ENCODE data around the gene CCDC88B.

DNA sequence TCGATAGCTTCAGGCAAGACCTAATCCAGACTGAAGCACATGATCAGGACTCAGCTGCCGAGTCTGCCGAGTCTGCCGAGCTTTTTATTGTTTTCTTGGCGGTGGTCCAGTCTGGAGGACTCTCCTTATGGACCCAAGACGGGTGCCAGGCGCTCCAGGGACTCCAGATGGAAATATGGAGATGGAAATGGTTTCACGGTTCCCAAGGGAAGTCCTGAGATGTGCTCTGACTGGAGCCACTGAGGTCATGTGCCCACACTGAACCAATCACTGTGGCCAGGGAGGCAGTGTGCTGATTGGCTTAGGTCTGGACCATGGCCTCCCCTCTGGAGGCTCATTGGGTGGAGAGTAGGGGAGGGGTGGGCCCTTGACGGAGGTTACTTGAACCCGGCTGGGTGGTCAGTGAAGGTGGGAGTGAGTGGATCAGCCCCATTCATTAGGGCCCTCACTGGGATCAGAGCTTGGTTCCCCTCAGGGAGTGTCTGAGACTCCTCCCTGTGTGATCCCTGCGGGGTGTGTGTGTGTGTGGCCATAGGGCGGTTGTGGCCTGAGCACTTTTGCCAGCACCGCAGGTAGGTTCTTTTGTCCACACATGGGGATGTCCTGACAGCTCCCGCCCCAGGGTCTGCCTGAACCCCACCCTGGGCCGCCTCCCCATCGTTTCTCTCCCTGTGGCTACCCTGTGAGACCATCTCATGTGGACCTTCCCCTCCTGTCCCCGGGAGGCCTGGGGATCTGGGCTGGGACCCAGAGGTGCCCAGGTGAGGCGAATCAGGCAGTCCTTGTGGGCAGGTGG is 33.0 kb downstream of the CCDC88B start:
- no peak for TF ChIP-seq SIN3A (IDR thresholded peaks at IDR 0.05; ENCODE audit: borderline replicate concordance, insufficient read depth, low read length)
- TF ChIP-seq POLR2AphosphoS5 (IDR thresholded peaks at IDR 0.05; ENCODE audit: low read depth, low read length), result no peak
- no peak for TF ChIP-seq FOXP2 (optimal IDR thresholded peaks at IDR 0.05; ENCODE audit: borderline replicate concordance, extremely low read depth, extremely low read length, insufficient read depth)
- TF ChIP-seq TAF1 (IDR thresholded peaks at IDR 0.05; ENCODE audit: borderline replicate concordance, insufficient read depth, low read length), result no peak
- TF ChIP-seq, protein P1, sequence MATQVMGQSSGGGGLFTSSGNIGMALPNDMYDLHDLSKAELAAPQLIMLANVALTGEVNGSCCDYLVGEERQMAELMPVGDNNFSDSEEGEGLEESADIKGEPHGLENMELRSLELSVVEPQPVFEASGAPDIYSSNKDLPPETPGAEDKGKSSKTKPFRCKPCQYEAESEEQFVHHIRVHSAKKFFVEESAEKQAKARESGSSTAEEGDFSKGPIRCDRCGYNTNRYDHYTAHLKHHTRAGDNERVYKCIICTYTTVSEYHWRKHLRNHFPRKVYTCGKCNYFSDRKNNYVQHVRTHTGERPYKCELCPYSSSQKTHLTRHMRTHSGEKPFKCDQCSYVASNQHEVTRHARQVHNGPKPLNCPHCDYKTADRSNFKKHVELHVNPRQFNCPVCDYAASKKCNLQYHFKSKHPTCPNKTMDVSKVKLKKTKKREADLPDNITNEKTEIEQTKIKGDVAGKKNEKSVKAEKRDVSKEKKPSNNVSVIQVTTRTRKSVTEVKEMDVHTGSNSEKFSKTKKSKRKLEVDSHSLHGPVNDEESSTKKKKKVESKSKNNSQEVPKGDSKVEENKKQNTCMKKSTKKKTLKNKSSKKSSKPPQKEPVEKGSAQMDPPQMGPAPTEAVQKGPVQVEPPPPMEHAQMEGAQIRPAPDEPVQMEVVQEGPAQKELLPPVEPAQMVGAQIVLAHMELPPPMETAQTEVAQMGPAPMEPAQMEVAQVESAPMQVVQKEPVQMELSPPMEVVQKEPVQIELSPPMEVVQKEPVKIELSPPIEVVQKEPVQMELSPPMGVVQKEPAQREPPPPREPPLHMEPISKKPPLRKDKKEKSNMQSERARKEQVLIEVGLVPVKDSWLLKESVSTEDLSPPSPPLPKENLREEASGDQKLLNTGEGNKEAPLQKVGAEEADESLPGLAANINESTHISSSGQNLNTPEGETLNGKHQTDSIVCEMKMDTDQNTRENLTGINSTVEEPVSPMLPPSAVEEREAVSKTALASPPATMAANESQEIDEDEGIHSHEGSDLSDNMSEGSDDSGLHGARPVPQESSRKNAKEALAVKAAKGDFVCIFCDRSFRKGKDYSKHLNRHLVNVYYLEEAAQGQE (IDR thresholded peaks at IDR 0.05; ENCODE audit: insufficient read depth in 1 of 2, low read depth in 2 of 2, low read length in 2 of 2), result no peak

Data from PFSK-1 (cell line).